SJSA1 (cell line): ENCODE measurements around the gene ZNF785. TPM values are rescaled to one million over a fixed set of nuclear protein-coding genes. Genes with fewer than 3 reads are reported as not detected.

ENCODE experiments used
- DNase-seq, 2 experiments: peaks; one replicate each; pipeline ENCODE4 v3.0.0-alpha.2; 2015 to 2020; ENCODE audit warnings: low spot score in 2 of 2, low read depth in 1 of 2
- H3K27ac ChIP-seq: fragments of 250-450 bp; sonication (Bioruptor Pico); 2 replicates; pipeline ENCODE4 v1.5.1; 2020; ENCODE audit warnings: mild to moderate bottlenecking, moderate library complexity
- H3K27me3 ChIP-seq: fragments of 250-450 bp; sonication (Bioruptor Pico); replicated peaks from 2 replicates; pipeline ENCODE4 v1.5.1; 2020; ENCODE audit warnings: mild to moderate bottlenecking, moderate library complexity
- H3K36me3 ChIP-seq: fragments of 250-450 bp; sonication (Bioruptor Pico); 2 replicates; pipeline ENCODE4 v1.5.1; 2020; ENCODE audit warnings: mild to moderate bottlenecking
- H3K4me1 ChIP-seq: fragments of 250-450 bp; sonication (Bioruptor Pico); replicated peaks from 2 replicates; pipeline ENCODE4 v1.6.1; 2021; ENCODE audit warnings: mild to moderate bottlenecking
- H3K4me3 ChIP-seq: fragments of 250-450 bp; sonication (Bioruptor Pico); 2 replicates; pipeline ENCODE4 v1.5.1; 2020; ENCODE audit warnings: mild to moderate bottlenecking
- H3K9me3 ChIP-seq: fragments of 250-450 bp; sonication (Bioruptor Pico); replicated peaks from 2 replicates; pipeline ENCODE4 v1.5.1; 2020; ENCODE audit warnings: mild to moderate bottlenecking
- total RNA-seq: library from RNA; depleted of rRNA; stranded (reverse); fragments of >200 nt; shearing (Covaris generic); gene quantifications from 2 replicates; pipeline ENCODE4 v1.2.3, GENCODE V29; 2014; rRNA removed

The ZNF785 gene
- total RNA-seq, 1 experiment from 2014 or later, result 6.8 TPM

DNA sequence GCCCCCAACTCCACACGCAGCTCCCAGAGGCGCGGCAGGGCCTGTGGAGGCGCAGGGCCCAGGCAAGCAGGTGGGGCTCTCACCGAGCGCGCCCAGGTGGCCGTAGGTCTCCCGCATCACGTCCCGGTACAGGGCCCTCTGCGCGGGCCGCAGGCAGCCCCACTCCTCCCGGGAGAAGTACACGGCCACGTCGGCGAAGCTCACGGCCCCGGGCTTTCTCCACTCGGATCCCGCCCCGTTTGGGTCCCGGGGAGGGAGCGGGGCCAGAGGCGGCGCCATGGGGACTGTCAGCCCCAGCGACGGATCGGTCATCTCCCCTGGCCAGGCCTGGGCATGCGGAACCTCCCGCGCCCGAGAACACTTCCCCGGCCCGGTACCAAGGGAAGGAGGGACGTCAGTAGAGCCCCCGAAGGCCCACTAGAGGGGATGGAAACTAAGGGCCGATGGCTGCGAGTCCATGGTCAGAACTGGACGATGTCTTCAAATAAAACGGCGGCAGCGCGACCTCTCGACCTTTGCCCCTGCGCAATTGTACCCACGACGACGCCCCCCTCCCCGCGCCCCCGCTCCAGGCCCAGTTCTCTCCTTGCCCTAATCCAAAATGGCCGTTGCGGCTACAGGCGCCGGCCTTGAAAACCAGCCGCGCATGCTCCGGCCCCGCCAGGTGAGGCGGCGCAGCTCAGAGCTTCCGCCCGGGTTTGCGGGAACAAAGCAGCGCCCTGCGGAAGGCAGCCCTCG is 51.0 kb downstream of the ZNF785 start, which contains the start of gene ZNF747:
TSS of gene ZNF747 (minus strand) at position 491 of the 738 bp plus-strand sequence. CDS start at position 312, 179 bp downstream.
- DNase-seq, result peak; percentile 77 to 79
- no peaks in the 10 kb centered on the region for H3K27me3 ChIP-seq
- peak within 1 kb of the TSS; percentile 47 for H3K4me3 ChIP-seq

DNA sequence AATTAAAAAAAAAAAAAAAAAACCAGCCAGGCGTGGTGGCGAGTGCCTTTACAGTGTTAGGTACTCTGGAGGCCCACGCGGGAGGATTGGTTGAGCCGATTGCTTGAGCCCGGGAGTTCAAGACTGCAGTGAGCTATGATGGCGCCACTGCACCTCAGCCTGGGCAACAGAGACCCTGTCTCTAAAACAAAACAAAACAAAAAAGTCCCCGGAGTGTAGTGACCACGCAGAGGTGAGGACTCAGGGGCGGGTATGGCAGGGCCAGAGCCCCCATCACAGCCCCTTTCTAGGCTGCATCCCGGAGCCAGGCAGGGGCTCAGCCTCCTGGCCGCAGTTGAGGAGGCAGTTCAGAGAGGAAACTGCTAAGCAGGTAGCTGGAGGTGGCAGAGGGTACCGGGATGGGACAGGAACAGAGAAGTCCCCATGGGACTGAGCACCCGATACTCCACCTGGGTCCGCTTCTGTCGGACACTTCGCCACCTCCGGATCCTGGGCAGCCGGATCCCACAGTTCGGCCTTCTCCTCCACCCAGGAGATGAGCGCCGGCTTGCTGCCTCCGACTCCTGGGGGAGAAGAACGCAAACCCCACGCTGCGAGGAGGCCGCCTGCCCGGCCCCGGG is 51.6 kb downstream of the ZNF785 start:
- Histone ChIP-seq H3K9me3 (no peaks in the 10 kb centered on the region), H3K4me3 (peak overlapping the region; percentile 47), H3K27ac (peak overlapping the region; percentile 73; the same call in 1 of the 2 replicates), H3K4me1 (peaks cover 20% of the 10 kb centered on the region), H3K36me3 (no peaks in the 10 kb centered on the region), H3K27me3 (no peaks in the 10 kb centered on the region)
- DNase-seq, result no peak

More for the DNA sequence above, 51.0 kb downstream of the ZNF785 start, which contains the start of gene ZNF747:
- Histone ChIP-seq H3K36me3 (no peaks in the 10 kb centered on the region), H3K4me1 (peaks cover 20% of the 10 kb centered on the region), H3K27ac (peak within 1 kb of the TSS; percentile 73), H3K9me3 (no peaks in the 10 kb centered on the region)

DNA sequence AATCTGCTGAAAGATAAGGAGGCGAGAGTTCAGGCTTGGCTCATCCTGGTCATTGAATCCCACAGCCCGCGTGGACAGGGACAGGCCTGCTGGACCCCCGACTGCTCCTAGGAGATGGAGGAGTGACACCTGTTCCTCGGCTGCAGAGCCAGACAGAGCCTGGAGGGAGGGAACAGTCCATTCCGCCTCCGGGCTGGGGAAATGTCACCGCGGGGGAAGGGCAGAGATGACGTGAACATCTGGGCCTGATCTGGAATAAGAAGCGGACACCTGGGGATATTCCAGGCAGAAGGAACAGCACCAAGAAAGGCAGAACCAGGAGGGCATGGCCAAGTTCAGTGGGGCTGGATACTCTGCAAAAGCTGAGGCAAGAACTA is 52.4 kb downstream of the ZNF785 start:
- Histone ChIP-seq H3K4me1 (peaks cover 20% of the 10 kb centered on the region), H3K9me3 (no peaks in the 10 kb centered on the region), H3K27ac (no peak overlapping the region), H3K27me3 (no peaks in the 10 kb centered on the region), H3K36me3 (no peaks in the 10 kb centered on the region), H3K4me3 (no peak overlapping the region)
- DNase-seq, result no peak

DNA sequence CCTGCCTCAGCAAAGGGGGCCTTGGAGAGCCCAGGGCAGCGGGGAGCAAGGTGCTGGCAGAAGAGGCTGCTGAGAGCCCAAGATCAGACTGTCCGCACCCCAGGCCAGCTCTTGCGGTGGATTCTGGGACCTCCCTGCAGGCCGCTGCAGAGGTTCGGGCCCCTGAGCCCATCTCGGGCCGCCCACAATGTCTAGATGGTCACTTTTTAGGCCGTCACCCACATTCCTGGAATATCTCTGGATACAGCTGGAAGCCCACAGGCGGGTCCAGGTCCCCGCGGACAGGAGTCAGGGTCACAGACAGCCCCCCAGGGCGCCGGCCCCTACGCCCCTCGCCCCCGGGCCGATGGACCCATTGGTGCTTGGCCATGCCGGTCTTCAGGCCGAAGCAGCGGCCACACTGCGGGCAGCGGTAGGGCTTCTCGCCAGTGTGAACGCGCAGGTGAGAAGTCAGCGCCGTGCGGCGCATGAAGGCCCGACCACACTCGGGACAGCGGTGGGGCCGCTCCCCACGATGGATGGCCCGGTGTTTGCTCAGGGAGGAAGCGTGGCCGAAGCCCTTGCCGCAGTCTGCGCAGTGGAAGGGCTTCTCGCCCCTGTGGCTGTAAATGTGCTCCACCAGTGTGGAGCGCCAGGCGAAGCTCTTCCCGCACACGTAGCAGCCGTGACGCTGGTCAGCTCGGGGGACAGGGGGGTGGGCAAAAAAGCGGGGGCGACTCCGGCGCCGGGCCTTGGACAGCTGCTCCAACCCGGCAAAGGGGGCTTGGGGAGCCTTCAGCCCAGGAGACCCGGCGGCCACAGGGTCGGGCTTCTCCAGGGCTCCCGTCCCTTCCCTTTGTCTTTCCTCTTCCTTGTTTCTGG is 53.0 kb downstream of the ZNF785 start:
- Histone ChIP-seq H3K4me1 (peaks cover 23% of the 10 kb centered on the region), H3K27me3 (no peaks in the 10 kb centered on the region), H3K27ac (no peak overlapping the region), H3K36me3 (no peaks in the 10 kb centered on the region), H3K4me3 (no peak overlapping the region), H3K9me3 (no peaks in the 10 kb centered on the region)
- no peak for DNase-seq

Other genes starting within 250 kb of the ZNF785 start
- gene CD2BP2, start 230.4 kb downstream of the ZNF785 start, total RNA-seq, result 55.8 and 60.7 TPM in 2 replicates
- gene TBC1D10B, start 215.2 kb downstream of the ZNF785 start, total RNA-seq, result 25.8 and 42.5 TPM in 2 replicates
- not detected in 2 replicates for gene MYL11, start 210.9 kb downstream of the ZNF785 start, total RNA-seq
- not detected in 2 replicates for gene SEPTIN1, start 203.1 kb downstream of the ZNF785 start, total RNA-seq
- gene ZNF48, start 190.3 kb downstream of the ZNF785 start, total RNA-seq, result 9.6 and 17.3 TPM in 2 replicates
- 27.0 and 51.8 TPM in 2 replicates for gene ZNF771, start 178.1 kb downstream of the ZNF785 start, total RNA-seq
- gene DCTPP1, start 155.7 kb downstream of the ZNF785 start, total RNA-seq, result 10.5 and 31.6 TPM in 2 replicates
- gene SEPHS2, start 139.8 kb downstream of the ZNF785 start, total RNA-seq, result 4.3 and 8.2 TPM in 2 replicates
- not detected in 2 replicates for gene ITGAL, start 113.0 kb downstream of the ZNF785 start, total RNA-seq
- 35.6 and 41.1 TPM in 2 replicates for gene ZNF768, start 59.1 kb downstream of the ZNF785 start, total RNA-seq
- gene ZNF747, start 50.8 kb downstream of the ZNF785 start, total RNA-seq, result 3.6 and 5.1 TPM in 2 replicates
- 5.8 and 8.1 TPM in 2 replicates for gene ZNF764, start 27.3 kb downstream of the ZNF785 start, total RNA-seq
- 6.4 and 7.3 TPM in 2 replicates for gene ZNF688, start 14.0 kb downstream of the ZNF785 start, total RNA-seq
- 8.1 and 9.8 TPM in 2 replicates for gene ZNF689, start 24.7 kb upstream of the ZNF785 start, total RNA-seq
- 6.1 and 8.2 TPM in 2 replicates for gene PRR14, start 65.3 kb upstream of the ZNF785 start, total RNA-seq
- gene FBRS, start 72.7 kb upstream of the ZNF785 start, total RNA-seq, result 7.6 and 13.6 TPM in 2 replicates
- gene SRCAP, start 113.5 kb upstream of the ZNF785 start, total RNA-seq, result 9.4 and 14.3 TPM in 2 replicates
- gene PHKG2, start 162.7 kb upstream of the ZNF785 start, total RNA-seq, result 35.3 and 39.0 TPM in 2 replicates
- gene CFAP119, start 176.4 kb upstream of the ZNF785 start, total RNA-seq, result 1.1 and 9.5 TPM in 2 replicates
- 70.7 and 103 TPM in 2 replicates for gene RNF40, start 176.6 kb upstream of the ZNF785 start, total RNA-seq
- gene ZNF629, start 201.5 kb upstream of the ZNF785 start, total RNA-seq, result 13.2 and 19.6 TPM in 2 replicates